Karpas-422 (cell line): ENCODE data around the gene PROM1. TPM values are rescaled to one million over a fixed set of nuclear protein-coding genes. Genes with fewer than 3 reads are reported as not detected.
A peak's percentile ranks its signal among the peaks of the same experiment; 100 is the strongest.

ENCODE experiments used
- DNase-seq: peaks from one replicate; pipeline ENCODE4 v3.0.0-alpha.2; 2015
- H2AFZ ChIP-seq: fragments of 200-600 bp; sonication (generic); 2 replicates; pipeline ENCODE4 v1.6.1; 2014; ENCODE audit warnings: antibody characterized with exemption, low read length, mixed read lengths
- H3K27ac ChIP-seq: fragments of 200-600 bp; sonication (generic); 2 replicates; pipeline ENCODE4 v1.5.1; 2014; ENCODE audit warnings: mild to moderate bottlenecking, low read length, moderate library complexity
- H3K27me3 ChIP-seq: fragments of 200-600 bp; sonication (generic); 2 replicates; pipeline ENCODE4 v1.6.1; 2014; ENCODE audit warnings: low read length, mixed read lengths
- H3K36me3 ChIP-seq: fragments of 200-600 bp; sonication (generic); 2 replicates; pipeline ENCODE4 v1.6.1; 2014; ENCODE audit warnings: low read length, mixed read lengths; ENCODE audit not compliant: insufficient read depth
- H3K4me1 ChIP-seq: fragments of 200-600 bp; sonication (generic); 2 replicates; pipeline ENCODE4 v1.6.1; 2014; ENCODE audit warnings: mild to moderate bottlenecking, low read length, mixed read lengths
- H3K4me2 ChIP-seq: fragments of 200-600 bp; sonication (generic); 2 replicates; pipeline ENCODE4 v1.6.1; 2014; ENCODE audit warnings: low read length, low read depth, mild to moderate bottlenecking; ENCODE audit not compliant: poor library complexity, severe bottlenecking
- H3K4me3 ChIP-seq: fragments of 200-600 bp; sonication (generic); 2 replicates; pipeline ENCODE4 v1.5.1; 2014; ENCODE audit warnings: mild to moderate bottlenecking, antibody characterized with exemption, low read length, mixed read lengths
- H3K79me2 ChIP-seq: fragments of 200-600 bp; sonication (generic); 2 replicates; pipeline ENCODE4 v1.6.1; 2014; ENCODE audit warnings: mild to moderate bottlenecking, low read length, mixed read lengths
- H3K9ac ChIP-seq: fragments of 200-600 bp; sonication (generic); 2 replicates; pipeline ENCODE4 v1.6.0; 2014; ENCODE audit warnings: low read length
- H3K9me2 ChIP-seq: fragments of 200-600 bp; sonication (generic), shearing (Covaris generic); replicated peaks from 2 replicates; pipeline ENCODE4 v1.6.0; 2014; ENCODE audit warnings: mild to moderate bottlenecking, low read length, moderate library complexity; ENCODE audit not compliant: insufficient read depth
- H3K9me3 ChIP-seq: fragments of 300-700, 200-600 bp; sonication (generic); 2 replicates; pipeline ENCODE4 v1.6.1; 2014; ENCODE audit warnings: low read length, mixed read lengths
- H4K20me1 ChIP-seq: fragments of 200-600 bp; sonication (generic); 2 replicates; pipeline ENCODE4 v1.6.1; 2014; ENCODE audit warnings: mild to moderate bottlenecking, antibody characterized with exemption, low read length, low read depth; ENCODE audit not compliant: insufficient read depth
- total RNA-seq: library from RNA; depleted of rRNA; stranded (reverse); fragments of >200 nt; shearing (Covaris generic); gene quantifications from 2 replicates; pipeline ENCODE4 v1.2.3, GENCODE V29; 2014; ENCODE audit warnings: low replicate concordance

PROM1 gene
- total RNA-seq, 1 experiment from 2014 or later: 0.26 TPM

- no peak overlapping the region for H3K4me2 ChIP-seq
- no peaks in the 10 kb centered on the region for H3K79me2 ChIP-seq
- H3K27me3 ChIP-seq: no peaks in the 10 kb centered on the region
- no peak overlapping the region for H2AFZ ChIP-seq
- no peak overlapping the region for H3K9ac ChIP-seq
- DNase-seq: no peak
- no peaks in the 10 kb centered on the region for H4K20me1 ChIP-seq
- H3K9me2 ChIP-seq: no peaks in the 10 kb centered on the region
- no peak overlapping the region for H3K27ac ChIP-seq
- no peaks in the 10 kb centered on the region for H3K36me3 ChIP-seq
- no peak overlapping the region for H3K4me3 ChIP-seq
- H3K4me1 ChIP-seq: peaks cover 16% of the 10 kb centered on the region
- no peaks in the 10 kb centered on the region for H3K9me3 ChIP-seq
Observed at GRCh38 chr4:15931451-15932210, 152.2 kb downstream of the PROM1 start.

DNA sequence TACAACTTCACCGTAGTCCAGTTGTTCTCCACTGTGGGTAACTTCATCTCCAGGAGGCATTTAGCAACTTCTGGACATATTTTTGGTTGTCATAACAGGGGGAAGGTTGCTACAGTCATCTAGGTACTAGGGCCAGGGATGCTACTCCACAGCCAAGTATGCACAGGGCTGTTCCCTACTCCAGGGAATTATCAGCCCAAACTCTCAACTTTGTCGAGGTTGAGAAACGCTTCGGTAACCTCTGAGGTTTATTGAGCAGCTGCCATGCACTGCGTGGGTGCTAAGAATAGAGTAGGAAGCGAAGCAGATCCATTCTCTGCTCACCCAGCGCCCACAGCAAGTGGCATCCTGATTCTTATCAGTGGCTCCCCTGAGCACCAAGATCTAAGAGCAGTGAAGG lies 153.5 kb downstream of the PROM1 start:
- no peak for DNase-seq
- H3K4me2 ChIP-seq: peak overlapping the region; percentile 36

DNA sequence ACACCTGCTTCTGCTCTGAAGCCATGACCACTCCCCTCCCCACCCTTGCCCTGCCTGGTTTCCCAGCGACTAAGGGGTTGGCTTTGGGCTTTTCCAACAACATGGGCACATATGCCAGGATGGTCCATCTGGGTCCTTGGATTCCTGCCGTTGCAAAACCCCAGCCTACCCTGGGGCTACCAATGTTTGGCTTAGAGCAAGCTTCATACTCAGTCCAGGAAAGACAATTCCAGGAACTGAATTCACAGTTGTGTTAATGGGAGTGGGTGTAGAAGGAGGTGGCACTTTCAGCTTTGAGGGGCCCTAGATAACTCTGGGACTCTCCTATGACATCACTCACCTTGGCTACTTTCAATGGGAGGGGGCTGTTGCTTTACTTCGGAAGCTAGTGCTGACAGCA lies 154.3 kb downstream of the PROM1 start:
- Histone ChIP-seq H4K20me1 (no peaks in the 10 kb centered on the region), H2AFZ (no peak overlapping the region), H3K36me3 (no peaks in the 10 kb centered on the region), H3K4me3 (no peak overlapping the region), H3K27ac (no peak overlapping the region), H3K79me2 (no peaks in the 10 kb centered on the region), H3K9me2 (no peaks in the 10 kb centered on the region), H3K27me3 (no peaks in the 10 kb centered on the region), H3K9me3 (no peaks in the 10 kb centered on the region), H3K9ac (no peak overlapping the region), H3K4me2 (no peak overlapping the region), H3K4me1 (peaks cover 16% of the 10 kb centered on the region)
- no peak for DNase-seq

More for the DNA sequence above, 153.5 kb downstream of the PROM1 start:
- H2AFZ ChIP-seq: peak overlapping the region; percentile 45
- H3K27ac ChIP-seq: no peak overlapping the region
- H3K9ac ChIP-seq: no peak overlapping the region
- H3K9me3 ChIP-seq: no peaks in the 10 kb centered on the region
- no peaks in the 10 kb centered on the region for H3K79me2 ChIP-seq
- no peaks in the 10 kb centered on the region for H3K36me3 ChIP-seq
- H3K4me3 ChIP-seq: no peak overlapping the region
- peaks cover 16% of the 10 kb centered on the region for H3K4me1 ChIP-seq
- no peaks in the 10 kb centered on the region for H3K27me3 ChIP-seq
- H3K9me2 ChIP-seq: no peaks in the 10 kb centered on the region
- H4K20me1 ChIP-seq: no peaks in the 10 kb centered on the region

DNA sequence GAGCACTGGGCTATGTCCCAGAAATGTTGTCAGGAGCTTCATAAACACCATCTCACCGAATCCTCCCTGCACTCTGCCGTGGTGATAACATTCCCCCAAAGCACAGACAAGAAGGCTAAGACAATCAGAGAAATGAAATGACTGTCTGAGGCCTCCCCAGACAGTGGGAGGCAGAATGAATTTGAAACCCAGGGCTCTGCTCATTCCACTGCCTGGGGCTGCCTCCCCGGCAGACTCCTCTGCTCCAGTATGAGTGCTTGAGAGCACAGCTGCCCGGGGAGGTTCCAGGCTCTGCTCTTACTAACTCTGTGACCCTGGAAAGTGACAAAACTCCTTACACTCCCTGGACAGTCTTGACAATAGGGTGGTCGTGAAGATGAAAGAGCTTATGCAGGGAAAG lies 154.9 kb downstream of the PROM1 start:
- Histone ChIP-seq H3K9ac (no peak overlapping the region), H3K4me2 (no peak overlapping the region), H2AFZ (no peak overlapping the region), H3K27ac (no peak overlapping the region), H3K4me3 (no peak overlapping the region), H3K36me3 (no peaks in the 10 kb centered on the region), H4K20me1 (no peaks in the 10 kb centered on the region), H3K9me2 (no peaks in the 10 kb centered on the region), H3K79me2 (no peaks in the 10 kb centered on the region), H3K27me3 (no peaks in the 10 kb centered on the region), H3K4me1 (peaks cover 16% of the 10 kb centered on the region), H3K9me3 (no peaks in the 10 kb centered on the region)
- DNase-seq: no peak

DNA sequence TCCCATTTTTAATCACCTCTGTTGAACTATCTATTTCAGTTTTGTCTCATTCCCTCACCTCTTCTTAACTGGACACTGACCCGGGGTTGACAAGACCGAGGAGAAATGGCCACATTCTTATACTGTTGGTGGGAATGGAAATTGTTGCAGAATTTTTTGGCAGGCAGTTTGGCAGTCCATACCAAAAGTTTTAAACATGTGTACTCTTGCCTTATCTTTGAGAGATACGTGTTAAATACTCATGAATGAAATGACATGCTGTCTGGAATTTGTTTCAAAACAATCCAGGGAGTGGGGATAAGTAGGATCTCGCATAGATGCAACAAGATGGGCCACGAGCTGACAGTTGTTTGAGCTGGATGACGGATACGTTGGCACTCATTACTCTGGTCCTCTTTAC lies 157.3 kb downstream of the PROM1 start:
- no peak overlapping the region for H3K9ac ChIP-seq
- H3K36me3 ChIP-seq: no peaks in the 10 kb centered on the region
- no peaks in the 10 kb centered on the region for H3K9me3 ChIP-seq
- H3K4me3 ChIP-seq: no peak overlapping the region
- no peak overlapping the region for H3K4me2 ChIP-seq
- no peaks in the 10 kb centered on the region for H3K9me2 ChIP-seq
- H3K27me3 ChIP-seq: no peaks in the 10 kb centered on the region
- H2AFZ ChIP-seq: no peak overlapping the region
- no peaks in the 10 kb centered on the region for H3K79me2 ChIP-seq
- no peak for DNase-seq
- peaks cover 14% of the 10 kb centered on the region for H3K4me1 ChIP-seq
- H3K27ac ChIP-seq: no peak overlapping the region
- no peaks in the 10 kb centered on the region for H4K20me1 ChIP-seq

DNA sequence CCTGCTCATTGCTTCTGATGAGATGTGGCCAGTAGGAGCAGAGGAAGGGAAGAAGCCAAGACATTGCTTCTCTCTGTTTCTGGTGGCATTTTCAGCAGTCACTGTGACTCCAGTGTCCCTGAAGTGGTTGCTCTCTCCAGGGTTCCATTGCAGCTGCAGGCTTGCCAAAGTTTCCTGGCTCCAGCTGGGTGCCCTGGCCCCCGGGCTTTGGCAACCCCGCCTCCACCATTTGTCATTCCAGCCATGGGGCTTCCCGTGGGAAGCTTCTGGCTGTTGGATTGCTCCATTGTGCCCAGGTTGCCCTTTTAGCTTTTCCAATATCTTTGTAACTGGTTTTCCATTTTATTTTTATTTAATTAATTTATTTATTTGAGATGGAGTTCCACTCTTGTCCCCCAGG lies 158.0 kb downstream of the PROM1 start:
- H3K36me3 ChIP-seq: no peaks in the 10 kb centered on the region
- H3K4me1 ChIP-seq: peaks cover 13% of the 10 kb centered on the region
- H4K20me1 ChIP-seq: no peaks in the 10 kb centered on the region
- H3K4me3 ChIP-seq: no peak overlapping the region
- no peaks in the 10 kb centered on the region for H3K27me3 ChIP-seq
- no peak for DNase-seq
- no peak overlapping the region for H3K4me2 ChIP-seq
- H3K79me2 ChIP-seq: no peaks in the 10 kb centered on the region
- no peak overlapping the region for H2AFZ ChIP-seq
- H3K27ac ChIP-seq: no peak overlapping the region
- no peak overlapping the region for H3K9ac ChIP-seq
- H3K9me2 ChIP-seq: no peaks in the 10 kb centered on the region
- H3K9me3 ChIP-seq: no peaks in the 10 kb centered on the region

DNA sequence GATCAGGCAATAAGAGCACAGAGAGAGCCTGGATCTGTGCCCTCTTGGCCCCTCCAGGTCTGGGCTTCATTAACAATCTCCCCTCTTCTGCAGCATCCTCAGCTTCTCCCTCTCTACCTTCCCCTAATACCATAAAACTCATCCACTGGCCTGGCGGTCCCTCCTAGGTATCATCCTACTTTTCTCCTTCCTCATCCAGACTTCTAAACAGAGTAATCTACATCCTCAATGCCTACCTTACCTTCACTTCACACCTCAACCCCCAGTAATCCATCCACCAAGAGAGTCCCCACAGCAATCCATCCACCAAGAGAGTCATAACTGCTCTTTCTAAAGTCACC lies 162.3 kb downstream of the PROM1 start:
- no peak for DNase-seq
- H3K27me3 ChIP-seq: no peaks in the 10 kb centered on the region
- no peaks in the 10 kb centered on the region for H3K36me3 ChIP-seq
- H3K4me1 ChIP-seq: no peaks in the 10 kb centered on the region
- no peaks in the 10 kb centered on the region for H3K79me2 ChIP-seq
- no peak overlapping the region for H2AFZ ChIP-seq
- H3K4me3 ChIP-seq: no peak overlapping the region
- no peak overlapping the region for H3K4me2 ChIP-seq
- H3K9ac ChIP-seq: no peak overlapping the region
- H3K27ac ChIP-seq: no peak overlapping the region
- H3K9me3 ChIP-seq: no peaks in the 10 kb centered on the region
- H3K9me2 ChIP-seq: no peaks in the 10 kb centered on the region
- H4K20me1 ChIP-seq: no peaks in the 10 kb centered on the region

DNA sequence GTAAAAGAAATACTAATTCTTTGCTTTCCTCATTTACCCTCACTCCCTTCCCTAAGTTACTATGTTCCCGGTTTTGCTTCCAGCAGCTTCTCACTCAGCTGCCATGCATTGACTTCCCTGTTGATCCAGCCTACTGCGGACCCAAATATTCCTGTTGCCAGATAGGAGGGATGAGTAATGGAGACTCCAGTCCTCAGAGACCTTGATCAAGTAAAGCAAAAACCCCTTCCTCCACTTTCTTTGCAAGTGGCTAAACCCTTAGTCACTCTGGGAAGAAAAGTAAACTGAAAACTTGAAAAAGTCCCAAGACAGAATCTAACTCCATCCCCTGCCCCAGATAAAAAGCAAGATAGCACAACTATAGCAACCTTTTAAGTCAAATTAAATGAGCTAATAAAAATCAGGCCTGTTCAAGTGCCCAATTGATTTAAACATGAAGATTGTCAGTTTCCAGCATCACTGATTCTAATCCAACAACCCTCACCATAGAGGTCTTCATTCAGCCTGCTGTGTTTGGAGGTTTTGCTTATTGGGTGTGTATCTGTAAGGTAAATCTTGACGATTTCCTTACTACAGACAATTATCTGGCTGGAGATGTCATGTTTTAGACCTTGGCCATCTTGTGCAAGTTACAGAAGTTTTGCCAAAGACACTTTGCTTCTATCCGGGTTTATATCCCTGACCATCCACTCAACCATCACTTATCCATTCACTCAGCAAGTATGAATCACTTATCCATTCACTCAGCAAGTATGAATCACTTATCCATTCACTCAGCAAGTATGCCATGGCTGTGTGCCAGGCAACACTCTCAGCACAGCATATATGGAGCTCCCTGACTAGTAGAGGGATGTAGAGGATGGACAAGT lies 162.9 kb downstream of the PROM1 start:
- Histone ChIP-seq H3K9me2 (no peaks in the 10 kb centered on the region), H4K20me1 (no peaks in the 10 kb centered on the region), H3K27me3 (no peaks in the 10 kb centered on the region), H3K4me2 (no peak overlapping the region), H3K36me3 (no peaks in the 10 kb centered on the region), H3K9ac (no peak overlapping the region), H3K4me1 (no peaks in the 10 kb centered on the region), H3K9me3 (no peaks in the 10 kb centered on the region), H3K4me3 (no peak overlapping the region), H3K27ac (no peak overlapping the region), H2AFZ (no peak overlapping the region), H3K79me2 (no peaks in the 10 kb centered on the region)
- no peak for DNase-seq
